Eye (tissue), 1 donor: ENCODE data around the gene TRIM62.

Experiments used
- DNase-seq: peaks from one replicate; pipeline ENCODE4 v3.0.0-alpha.2; 2015

Gene TRIM62

GRCh38 chr1:33096363-33097005 lies 85.4 kb downstream of the TRIM62 start:
- DNase-seq = peak; percentile 33
